ENCODE measurements around the gene C16orf87.

C16orf87 gene

GRCh38 chr16:46832757-46833459, 1.9 kb upstream of the C16orf87 start:
- 0 out of 2 replicates have a peak, but pooled peaks have one; percentile 51 for TF ChIP-seq ZNF121 (tag by site-specific recombination; IDR thresholded peaks at IDR 0.05)
- no peak for TF ChIP-seq ZFHX2 (tag by site-specific recombination; conservative IDR thresholded peaks at IDR 0.05)
- Histone ChIP-seq H3K36me3 (ENCODE audit: control insufficient read depth in 2 of 2, insufficient read depth in 1 of 2, low read length in 2 of 2) (no peaks in the 10 kb centered on the region), H3K4me1 (ENCODE audit: control insufficient read depth, insufficient read depth, low read length) (no peaks in the 10 kb centered on the region), H3K4me3 (ENCODE audit: low read depth, low read length) (no peak overlapping the region), H3K9me3 (ENCODE audit: control insufficient read depth, insufficient read depth, low read depth, low read length) (no peaks in the 10 kb centered on the region), H3K27ac (ENCODE audit: extremely low read depth, low read depth, low read length) (no peak overlapping the region)
- POLR2A ChIA-PET = interaction anchor here (0.7 kb wide), 1 partner anchor 58 kb away, joined by 4 read pairs; no protein-coding TSS in a partner anchor
- CTCF ChIA-PET = interaction anchor here (0.6 to 1.3 kb wide), 3 partner anchors 55 to 309 kb away, joined by 3 to 6 read pairs (median 3); no protein-coding TSS in a partner anchor

GRCh38 chr16:46830417-46830901, 521 bp downstream of the C16orf87 start:
- Histone ChIP-seq H3K36me3 (ENCODE audit: control insufficient read depth in 2 of 2, insufficient read depth in 1 of 2, low read length in 2 of 2) (no peaks in the 10 kb centered on the region), H3K9me3 (ENCODE audit: control insufficient read depth, insufficient read depth, low read depth, low read length) (no peaks in the 10 kb centered on the region), H3K4me1 (ENCODE audit: control insufficient read depth, insufficient read depth, low read length) (peaks cover 10% of the 10 kb centered on the region; the same call in 1 of the 2 replicates), H3K4me3 (ENCODE audit: low read depth, low read length) (peak overlapping the region; percentile 71), H3K27ac (ENCODE audit: extremely low read depth, low read depth, low read length) (peak overlapping the region; percentile 89)
- POLR2A ChIA-PET = interaction anchor here (1.0 to 1.6 kb wide), 2 partner anchors 13 to 141 kb away, joined by 3 to 4 read pairs; partner anchors contain the start of gene ORC6
- CTCF ChIA-PET = interaction anchor here (0.6 kb wide), 1 partner anchor 30 kb away, joined by 3 read pairs; no protein-coding TSS in a partner anchor
- TF ChIP-seq REPIN1 (tag by site-specific recombination; IDR thresholded peaks at IDR 0.05; ENCODE audit: low read depth) (no peak), ZNF433 (tag by site-specific recombination; IDR thresholded peaks at IDR 0.05; ENCODE audit: low read depth) (no peak), ZNF311 (tag by site-specific recombination; IDR thresholded peaks at IDR 0.05; ENCODE audit: borderline replicate concordance) (no peak), ZNF639 (tag by site-specific recombination; IDR thresholded peaks at IDR 0.05) (0 out of 2 replicates have a peak, but pooled peaks have one; percentile 13), PBX3 (CRISPR knock-in tag; IDR thresholded peaks at IDR 0.05) (no peak), PRDM10 (tag by site-specific recombination; IDR thresholded peaks at IDR 0.05) (peak; percentile 72), ZNF610 (tag by site-specific recombination; IDR thresholded peaks at IDR 0.05; ENCODE audit: borderline replicate concordance) (no peak), CTCF (tag by site-specific recombination; IDR thresholded peaks at IDR 0.05) (0 out of 2 replicates have a peak, but pooled peaks have one; percentile 29), ZNF138 (tag by site-specific recombination; IDR thresholded peaks at IDR 0.05; ENCODE audit: borderline replicate concordance) (no peak), ZXDB (tag by site-specific recombination; IDR thresholded peaks at IDR 0.05) (peak; percentile 78), ZBTB20 (tag by site-specific recombination; IDR thresholded peaks at IDR 0.05) (peak; percentile 93), ZNF112 (tag by site-specific recombination; IDR thresholded peaks at IDR 0.05) (no peak), ZBTB8A (tag by site-specific recombination; IDR thresholded peaks at IDR 0.05) (peak; percentile 86), ZNF302 (tag by site-specific recombination; IDR thresholded peaks at IDR 0.05; ENCODE audit: low read depth) (no peak), PATZ1 (tag by site-specific recombination; IDR thresholded peaks at IDR 0.05) (peak; percentile 80), ZNF114 (tag by site-specific recombination; IDR thresholded peaks at IDR 0.05) (no peak), ZNF174 (tag by site-specific recombination; IDR thresholded peaks at IDR 0.05) (no peak), ZFHX2 (tag by site-specific recombination; conservative IDR thresholded peaks at IDR 0.05) (no peak), ZNF292 (tag by site-specific recombination; IDR thresholded peaks at IDR 0.05; ENCODE audit: borderline replicate concordance, low read depth) (no peak)
- TF ChIP-seq, protein P1, sequence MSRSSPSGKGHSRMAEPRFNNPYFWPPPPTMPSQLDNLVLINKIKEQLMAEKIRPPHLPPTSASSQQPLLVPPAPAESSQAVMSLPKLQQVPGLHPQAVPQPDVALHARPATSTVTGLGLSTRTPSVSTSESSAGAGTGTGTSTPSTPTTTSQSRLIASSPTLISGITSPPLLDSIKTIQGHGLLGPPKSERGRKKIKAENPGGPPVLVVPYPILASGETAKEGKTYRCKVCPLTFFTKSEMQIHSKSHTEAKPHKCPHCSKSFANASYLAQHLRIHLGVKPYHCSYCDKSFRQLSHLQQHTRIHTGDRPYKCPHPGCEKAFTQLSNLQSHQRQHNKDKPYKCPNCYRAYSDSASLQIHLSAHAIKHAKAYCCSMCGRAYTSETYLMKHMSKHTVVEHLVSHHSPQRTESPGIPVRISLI (tag by site-specific recombination; IDR thresholded peaks at IDR 0.05) = no peak

Data from HEK293 (cell line).